ENCODE results near the gene LTO1.

The LTO1 gene

GRCh38 chr11:69670158-69670845 is 4.9 kb downstream of the LTO1 start:
- peak; percentile 46 to 66 (median 59) for DNase-seq
- 55% methylated on average over 17 of the region's 18 CpGs for WGBS (ENCODE audit: insufficient coverage)
- H3K27ac ChIP-seq (ENCODE audit: insufficient read depth in 1 of 2, low read depth in 1 of 2, low read length in 2 of 2, poor library complexity in 1 of 2, severe bottlenecking in 2 of 2), result no peak overlapping the region
- no peaks in the 10 kb centered on the region for H3K9me3 ChIP-seq (ENCODE audit: control extremely low read depth in 1 of 5, control insufficient read depth in 4 of 5, insufficient read depth in 2 of 5, low read depth in 1 of 5, low read length in 4 of 5)
- peaks cover 5 to 46% (median 31%) of the 10 kb centered on the region in 4 experiments for H3K36me3 ChIP-seq (ENCODE audit: control insufficient read depth in 4 of 4, insufficient read depth in 4 of 4, low read length in 3 of 4)
- H3K4me1 ChIP-seq (ENCODE audit: control extremely low read depth in 1 of 4, control insufficient read depth in 4 of 4, insufficient read depth in 4 of 4, low read length in 3 of 4), result peaks cover 4 to 15% (median 13%) of the 10 kb centered on the region in 4 experiments
- no peak overlapping the region for H3K4me3 ChIP-seq (ENCODE audit: control insufficient read depth in 1 of 7, extremely low read depth in 1 of 7, insufficient read depth in 4 of 7, low read depth in 2 of 7, low read length in 6 of 7)
- H3K27me3 ChIP-seq (replicated peaks in 2 of 5; ENCODE audit: control insufficient read depth in 4 of 5, insufficient read depth in 5 of 5, low read length in 4 of 5), result no peaks in the 10 kb centered on the region
- ChIA-PET POLR2A (no interaction called here), CTCF (interaction anchor here (0.8 to 5.8 kb wide), 10 partner anchors 10 to 581 kb away, joined by 3 to 42 read pairs (median 4); no protein-coding TSS in a partner anchor)

GRCh38 chr11:69669486-69669885 is 5.7 kb downstream of the LTO1 start:
- no peak for DNase-seq
- ChIA-PET POLR2A (interaction anchor here (0.6 kb wide), 1 partner anchor 24 kb away, joined by 3 read pairs; no protein-coding TSS in a partner anchor), CTCF (interaction anchor here (0.7 to 5.8 kb wide), 8 partner anchors 9 to 568 kb away, joined by 3 to 42 read pairs (median 7); no protein-coding TSS in a partner anchor)
- H3K4me3 ChIP-seq (ENCODE audit: control insufficient read depth in 1 of 7, extremely low read depth in 1 of 7, insufficient read depth in 4 of 7, low read depth in 2 of 7, low read length in 6 of 7), result no peak overlapping the region
- no peaks in the 10 kb centered on the region for H3K9me3 ChIP-seq (ENCODE audit: control extremely low read depth in 1 of 5, control insufficient read depth in 4 of 5, insufficient read depth in 2 of 5, low read depth in 1 of 5, low read length in 4 of 5)
- H3K27ac ChIP-seq (ENCODE audit: insufficient read depth in 1 of 2, low read depth in 1 of 2, low read length in 2 of 2, poor library complexity in 1 of 2, severe bottlenecking in 2 of 2), result no peak overlapping the region
- 98% methylated on average over 19 of the region's 19 CpGs for WGBS (ENCODE audit: insufficient coverage)
- peaks cover 5 to 54% (median 35%) of the 10 kb centered on the region in 4 experiments for H3K36me3 ChIP-seq (ENCODE audit: control insufficient read depth in 4 of 4, insufficient read depth in 4 of 4, low read length in 3 of 4)
- H3K4me1 ChIP-seq (ENCODE audit: control extremely low read depth in 1 of 4, control insufficient read depth in 4 of 4, insufficient read depth in 4 of 4, low read length in 3 of 4), result peaks cover 4 to 13% (median 9%) of the 10 kb centered on the region in 4 experiments
- H3K27me3 ChIP-seq (replicated peaks in 2 of 5; ENCODE audit: control insufficient read depth in 4 of 5, insufficient read depth in 5 of 5, low read length in 4 of 5), result no peaks in the 10 kb centered on the region

- Histone ChIP-seq H3K36me3 (ENCODE audit: control insufficient read depth in 4 of 4, insufficient read depth in 4 of 4, low read length in 3 of 4) (peaks cover 9 to 56% (median 36%) of the 10 kb centered on the region in 4 experiments), H3K4me3 (ENCODE audit: control insufficient read depth in 1 of 7, extremely low read depth in 1 of 7, insufficient read depth in 4 of 7, low read depth in 2 of 7, low read length in 6 of 7) (no peak overlapping the region), H3K9me3 (ENCODE audit: control extremely low read depth in 1 of 5, control insufficient read depth in 4 of 5, insufficient read depth in 2 of 5, low read depth in 1 of 5, low read length in 4 of 5) (no peaks in the 10 kb centered on the region), H3K4me1 (ENCODE audit: control extremely low read depth in 1 of 4, control insufficient read depth in 4 of 4, insufficient read depth in 4 of 4, low read length in 3 of 4) (no peaks in the 10 kb centered on the region), H3K27me3 (replicated peaks in 2 of 5; ENCODE audit: control insufficient read depth in 4 of 5, insufficient read depth in 5 of 5, low read length in 4 of 5) (no peaks in the 10 kb centered on the region), H3K27ac (ENCODE audit: insufficient read depth in 1 of 2, low read depth in 1 of 2, low read length in 2 of 2, poor library complexity in 1 of 2, severe bottlenecking in 2 of 2) (no peak overlapping the region)
- CTCF ChIA-PET, result interaction anchor here (0.6 to 5.8 kb wide), 5 partner anchors 9 to 1224 kb away, joined by 3 to 42 read pairs (median 3); no protein-coding TSS in a partner anchor
- POLR2A ChIA-PET, result interaction anchor here (0.6 kb wide), 1 partner anchor 385 kb away, joined by 3 read pairs; no protein-coding TSS in a partner anchor
- 96% methylated on average over 25 of the region's 26 CpGs for WGBS (ENCODE audit: insufficient coverage)
- no peak for DNase-seq
Measured at GRCh38 chr11:69667619-69668604, 7.2 kb downstream of the LTO1 start.

- 91% methylated on average over 14 of the region's 33 CpGs for WGBS (ENCODE audit: insufficient coverage)
- peaks cover 9 to 52% (median 32%) of the 10 kb centered on the region in 4 experiments for H3K36me3 ChIP-seq (ENCODE audit: control insufficient read depth in 4 of 4, insufficient read depth in 4 of 4, low read length in 3 of 4)
- POLR2A ChIA-PET, result no interaction called here
Measured at GRCh38 chr11:69666752-69667536, 8.2 kb downstream of the LTO1 start.

GRCh38 chr11:69666261-69666660 is 8.9 kb downstream of the LTO1 start:
- Histone ChIP-seq H3K4me3 (ENCODE audit: control insufficient read depth in 1 of 7, extremely low read depth in 1 of 7, insufficient read depth in 4 of 7, low read depth in 2 of 7, low read length in 6 of 7) (no peak overlapping the region), H3K4me1 (ENCODE audit: control extremely low read depth in 1 of 4, control insufficient read depth in 4 of 4, insufficient read depth in 4 of 4, low read length in 3 of 4) (peaks cover 0 to 14% (median 3%) of the 10 kb centered on the region in 4 experiments), H3K9me3 (ENCODE audit: control extremely low read depth in 1 of 5, control insufficient read depth in 4 of 5, insufficient read depth in 2 of 5, low read depth in 1 of 5, low read length in 4 of 5) (no peaks in the 10 kb centered on the region), H3K36me3 (ENCODE audit: control insufficient read depth in 4 of 4, insufficient read depth in 4 of 4, low read length in 3 of 4) (peaks cover 9 to 46% (median 26%) of the 10 kb centered on the region in 4 experiments), H3K27ac (ENCODE audit: insufficient read depth in 1 of 2, low read depth in 1 of 2, low read length in 2 of 2, poor library complexity in 1 of 2, severe bottlenecking in 2 of 2) (no peak overlapping the region), H3K27me3 (replicated peaks in 2 of 5; ENCODE audit: control insufficient read depth in 4 of 5, insufficient read depth in 5 of 5, low read length in 4 of 5) (no peaks in the 10 kb centered on the region)
- ChIA-PET POLR2A (no interaction called here), CTCF (interaction anchor here (1.3 kb wide), 1 partner anchor 11 kb away, joined by 3 read pairs; no protein-coding TSS in a partner anchor)
- 98% methylated on average over 8 of the region's 14 CpGs for WGBS (ENCODE audit: insufficient coverage)
- DNase-seq, result no peak

More at GRCh38 chr11:69666752-69667536, 8.2 kb downstream of the LTO1 start:
- no peak overlapping the region for H3K4me3 ChIP-seq (ENCODE audit: control insufficient read depth in 1 of 7, extremely low read depth in 1 of 7, insufficient read depth in 4 of 7, low read depth in 2 of 7, low read length in 6 of 7)
- DNase-seq, result no peak
- peaks cover 0 to 8% (median 3%) of the 10 kb centered on the region in 4 experiments for H3K4me1 ChIP-seq (ENCODE audit: control extremely low read depth in 1 of 4, control insufficient read depth in 4 of 4, insufficient read depth in 4 of 4, low read length in 3 of 4)
- no peak overlapping the region for H3K27ac ChIP-seq (ENCODE audit: insufficient read depth in 1 of 2, low read depth in 1 of 2, low read length in 2 of 2, poor library complexity in 1 of 2, severe bottlenecking in 2 of 2)
- no peaks in the 10 kb centered on the region for H3K27me3 ChIP-seq (replicated peaks in 2 of 5; ENCODE audit: control insufficient read depth in 4 of 5, insufficient read depth in 5 of 5, low read length in 4 of 5)
- H3K9me3 ChIP-seq (ENCODE audit: control extremely low read depth in 1 of 5, control insufficient read depth in 4 of 5, insufficient read depth in 2 of 5, low read depth in 1 of 5, low read length in 4 of 5), result no peaks in the 10 kb centered on the region
- CTCF ChIA-PET, result interaction anchor here (1.3 to 5.8 kb wide), 2 partner anchors 12 to 566 kb away, joined by 3 to 42 read pairs; no protein-coding TSS in a partner anchor

GRCh38 chr11:69665669-69666068 is 9.5 kb downstream of the LTO1 start:
- Histone ChIP-seq H3K4me3 (ENCODE audit: control insufficient read depth in 1 of 7, extremely low read depth in 1 of 7, insufficient read depth in 4 of 7, low read depth in 2 of 7, low read length in 6 of 7) (no peak overlapping the region), H3K9me3 (ENCODE audit: control extremely low read depth in 1 of 5, control insufficient read depth in 4 of 5, insufficient read depth in 2 of 5, low read depth in 1 of 5, low read length in 4 of 5) (no peaks in the 10 kb centered on the region), H3K27me3 (replicated peaks in 2 of 5; ENCODE audit: control insufficient read depth in 4 of 5, insufficient read depth in 5 of 5, low read length in 4 of 5) (no peaks in the 10 kb centered on the region), H3K27ac (ENCODE audit: insufficient read depth in 1 of 2, low read depth in 1 of 2, low read length in 2 of 2, poor library complexity in 1 of 2, severe bottlenecking in 2 of 2) (no peak overlapping the region), H3K4me1 (ENCODE audit: control extremely low read depth in 1 of 4, control insufficient read depth in 4 of 4, insufficient read depth in 4 of 4, low read length in 3 of 4) (peaks cover 0 to 14% (median 3%) of the 10 kb centered on the region in 4 experiments), H3K36me3 (ENCODE audit: control insufficient read depth in 4 of 4, insufficient read depth in 4 of 4, low read length in 3 of 4) (peaks cover 9 to 41% (median 25%) of the 10 kb centered on the region in 4 experiments)
- WGBS (ENCODE audit: insufficient coverage), result 95% methylated on average over 7 of the region's 11 CpGs
- ChIA-PET CTCF (interaction anchor here (1.3 kb wide), 1 partner anchor 10 kb away, joined by 3 read pairs; no protein-coding TSS in a partner anchor), POLR2A (no interaction called here)
- DNase-seq, result no peak

All from common myeloid progenitor, CD34-positive (primary cell).